Skeletal muscle cell (primary cell): Measurements from ENCODE around the gene MPP3.

Source experiments
- DNase-seq: peaks from one replicate; pipeline ENCODE4 v3.0.0-alpha.2; 2010; ENCODE audit warnings: low read depth
- H3K4me3 ChIP-seq: 2 replicates; pipeline ENCODE4 v1.5.1; 2011; ENCODE audit warnings: low read depth, mild to moderate bottlenecking, control low read depth, low read length, moderate library complexity

Gene MPP3

DNA sequence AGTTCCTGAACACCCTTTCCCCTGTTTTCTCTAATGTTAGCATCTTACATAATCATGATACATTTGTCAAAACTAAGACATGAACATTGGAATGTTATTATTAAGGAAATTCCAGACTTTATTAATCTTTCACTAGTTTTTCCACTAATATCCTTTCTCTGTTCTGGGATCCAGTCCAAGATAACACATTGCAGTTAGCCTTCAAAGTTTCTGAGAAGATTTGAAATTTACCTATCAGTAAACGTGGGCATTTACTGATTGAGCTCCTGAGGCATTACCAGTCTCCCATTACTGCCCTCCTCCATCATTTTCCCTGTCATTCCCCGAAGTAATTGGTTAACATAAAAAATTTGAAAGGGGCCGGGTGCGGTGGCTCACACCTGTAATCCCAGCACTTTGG is 8.3 kb upstream of the MPP3 start:
- H3K4me3 ChIP-seq = no peak overlapping the region
- DNase-seq = no peak

DNA sequence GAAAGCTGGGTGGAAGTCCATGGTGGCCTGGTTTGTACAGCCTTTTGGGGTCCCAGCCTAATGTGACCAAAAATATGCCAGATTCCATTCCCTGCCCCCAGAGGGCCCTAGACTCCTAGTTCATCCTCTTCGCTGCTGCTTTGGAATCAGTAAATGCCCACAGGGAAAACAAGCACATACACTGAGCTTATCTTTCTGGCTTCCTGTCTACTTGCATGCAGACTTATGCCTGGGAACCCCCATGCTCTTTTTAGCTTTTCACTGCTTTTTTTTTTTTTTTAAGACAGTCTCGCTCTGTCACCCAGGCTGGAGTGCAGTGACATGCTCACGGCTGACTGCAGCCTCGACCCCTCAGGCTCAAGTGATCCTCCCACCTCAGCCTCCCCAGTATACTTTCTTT is 7.9 kb upstream of the MPP3 start:
- H3K4me3 ChIP-seq = no peak overlapping the region
- no peak for DNase-seq

DNA sequence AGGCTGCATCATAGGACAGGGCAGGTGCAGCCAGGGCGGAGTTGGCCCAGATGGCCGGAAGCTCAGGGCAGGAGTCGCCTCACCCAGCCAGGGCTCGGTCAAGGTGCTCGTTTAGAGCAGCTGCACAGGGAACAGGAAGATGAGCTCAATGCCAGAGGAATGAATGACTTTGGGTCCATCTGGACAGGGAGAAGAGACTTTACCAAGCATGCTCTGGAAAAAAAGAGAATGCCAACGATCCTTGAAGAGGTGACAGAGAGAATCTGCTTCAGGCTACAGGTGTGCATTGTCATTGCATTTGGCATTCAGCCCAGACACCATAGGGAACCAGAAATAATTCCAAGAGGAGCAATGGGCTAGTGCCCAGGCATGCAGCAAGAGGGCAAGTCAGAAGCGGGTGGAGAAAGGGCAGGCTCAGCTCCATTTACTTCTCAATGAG is 6.7 kb upstream of the MPP3 start:
- H3K4me3 ChIP-seq = no peak overlapping the region
- no peak for DNase-seq

DNA sequence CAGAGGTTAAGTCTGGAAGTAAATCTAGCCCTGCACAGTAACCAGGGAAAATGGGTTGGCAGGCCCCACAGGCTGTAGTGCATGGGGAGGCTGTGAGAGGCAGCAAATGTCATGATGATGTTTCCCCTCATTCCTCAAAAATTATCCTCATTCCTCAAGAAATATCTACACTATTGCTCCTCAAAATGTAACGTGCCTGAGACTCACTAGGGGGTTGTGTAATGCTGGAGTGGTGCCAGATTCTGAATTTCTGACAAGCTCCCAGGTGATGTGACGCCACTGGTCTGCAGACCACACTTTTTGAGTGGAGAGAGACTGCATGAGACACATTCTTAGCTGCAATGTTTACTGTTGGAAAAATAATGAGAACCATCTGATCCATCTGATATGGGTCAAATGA is 1.2 kb upstream of the MPP3 start:
- no peak overlapping the region for H3K4me3 ChIP-seq
- DNase-seq = peak; percentile 28

- H3K4me3 ChIP-seq = peak overlapping the region; percentile 63
- DNase-seq = peak; percentile 12
Measured at GRCh38 chr17:43832168-43832975, 574 bp downstream of the MPP3 start.

DNA sequence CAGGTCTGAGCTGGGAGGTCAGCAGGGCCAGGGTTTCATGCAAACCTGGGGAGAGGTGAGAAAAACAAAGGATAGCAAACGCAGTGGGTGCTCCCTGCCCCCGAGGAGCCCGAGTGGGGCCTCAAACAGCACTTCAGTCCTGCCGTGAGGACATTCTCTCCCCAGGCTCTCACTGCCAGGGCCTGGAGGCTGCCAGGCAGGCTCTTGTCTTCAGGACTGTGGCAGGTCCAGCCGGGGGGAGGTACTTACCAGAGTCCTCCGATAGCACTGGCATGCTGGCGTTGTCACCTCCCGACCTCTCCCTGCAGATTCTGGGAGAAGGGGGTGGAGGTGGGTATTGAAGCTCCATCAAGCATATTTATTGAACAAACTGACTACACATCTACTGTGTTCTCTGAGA is 1.3 kb downstream of the MPP3 start:
- H3K4me3 ChIP-seq = no peak overlapping the region
- no peak for DNase-seq

- no peak for DNase-seq
- H3K4me3 ChIP-seq = no peak overlapping the region
Measured at GRCh38 chr17:43830510-43831140, 2.3 kb downstream of the MPP3 start.

- no peak overlapping the region for H3K4me3 ChIP-seq
- DNase-seq = no peak
Measured at GRCh38 chr17:43829738-43830137, 3.2 kb downstream of the MPP3 start.

GRCh38 chr17:43827596-43827995 is 5.3 kb downstream of the MPP3 start:
- no peak for DNase-seq

GRCh38 chr17:43826206-43826605 is 6.7 kb downstream of the MPP3 start:
- no peak for DNase-seq
- H3K4me3 ChIP-seq = no peak overlapping the region

More at GRCh38 chr17:43827596-43827995, 5.3 kb downstream of the MPP3 start:
- H3K4me3 ChIP-seq = no peak overlapping the region

DNA sequence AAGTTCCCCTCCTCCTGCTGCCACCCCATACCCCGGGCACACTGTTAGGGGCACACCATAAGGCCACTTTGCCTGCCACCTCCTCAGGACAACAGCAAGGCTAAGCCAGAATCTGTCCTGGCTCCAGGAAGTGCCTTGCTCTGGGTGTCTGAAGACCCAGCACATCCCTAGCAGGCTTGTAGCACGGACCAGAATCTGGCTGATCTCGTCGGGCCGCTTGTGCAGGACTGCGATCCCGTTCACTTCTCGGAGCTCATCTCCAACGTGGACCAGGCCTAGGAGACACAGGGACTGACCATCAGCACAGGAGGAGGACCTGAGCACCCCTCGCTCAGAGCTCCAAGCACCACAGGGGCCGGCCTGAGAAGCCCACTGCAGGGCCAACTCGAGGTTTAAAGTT is 7.4 kb downstream of the MPP3 start:
- no peak for DNase-seq
- no peak overlapping the region for H3K4me3 ChIP-seq

- H3K4me3 ChIP-seq = no peak overlapping the region
- no peak for DNase-seq
Measured at GRCh38 chr17:43823350-43824084, 9.4 kb downstream of the MPP3 start.

DNA sequence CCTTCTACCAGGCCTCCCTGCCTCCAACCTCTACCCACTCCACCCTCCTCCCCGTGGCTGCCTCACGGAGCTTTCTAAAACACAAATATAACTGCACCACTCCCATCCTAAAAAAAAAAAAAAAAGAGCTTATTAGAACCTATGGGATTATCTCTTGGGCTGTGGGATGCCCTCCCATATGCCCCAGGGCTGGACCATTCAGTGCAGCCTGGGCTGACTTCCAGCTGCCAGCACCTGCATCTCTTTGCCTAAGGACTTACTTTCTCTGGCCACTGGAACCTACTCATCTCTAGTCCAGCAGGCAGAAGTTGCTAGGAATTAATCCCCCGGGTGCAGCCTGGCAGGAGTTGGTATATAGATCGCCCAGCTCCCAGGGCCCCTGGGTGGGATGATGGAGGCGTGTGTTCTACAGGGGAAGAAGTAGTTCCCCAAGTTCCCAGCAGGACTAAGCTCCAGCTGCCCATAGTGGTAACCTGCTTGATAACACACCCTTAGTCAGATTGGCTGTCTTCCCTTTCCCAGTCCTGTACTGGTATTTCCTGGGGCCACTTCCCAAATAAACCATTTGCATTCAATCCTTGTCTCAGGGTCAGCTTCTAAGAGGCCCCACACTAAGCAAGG is 10.3 kb downstream of the MPP3 start:
- no peak for DNase-seq
- no peak overlapping the region for H3K4me3 ChIP-seq

- DNase-seq = no peak
- H3K4me3 ChIP-seq = no peak overlapping the region
Measured at GRCh38 chr17:43820759-43821158, 12.2 kb downstream of the MPP3 start.

- DNase-seq = no peak
- H3K4me3 ChIP-seq = no peak overlapping the region
Measured at GRCh38 chr17:43818966-43819365, 14.0 kb downstream of the MPP3 start.

DNA sequence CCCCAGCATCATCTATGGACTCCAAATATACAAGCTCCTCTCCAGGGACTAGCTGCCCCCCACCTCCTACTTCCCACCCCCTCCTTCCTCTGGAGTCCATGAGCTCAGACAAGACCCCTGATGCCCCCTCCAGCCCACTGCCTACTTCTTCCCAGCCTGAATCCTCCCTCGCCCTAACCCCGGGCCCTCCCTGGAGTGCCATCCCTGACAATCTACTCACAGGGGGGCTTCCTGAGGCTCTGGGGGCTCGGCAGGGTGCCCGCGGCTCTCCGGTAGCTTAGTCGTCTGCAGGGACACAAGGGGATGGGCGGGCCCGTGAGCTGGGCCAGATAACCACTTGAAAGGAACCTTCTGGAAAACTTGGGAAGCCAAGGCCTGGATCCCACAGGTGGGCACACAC is 15.1 kb downstream of the MPP3 start:
- DNase-seq = no peak
- no peak overlapping the region for H3K4me3 ChIP-seq

DNA sequence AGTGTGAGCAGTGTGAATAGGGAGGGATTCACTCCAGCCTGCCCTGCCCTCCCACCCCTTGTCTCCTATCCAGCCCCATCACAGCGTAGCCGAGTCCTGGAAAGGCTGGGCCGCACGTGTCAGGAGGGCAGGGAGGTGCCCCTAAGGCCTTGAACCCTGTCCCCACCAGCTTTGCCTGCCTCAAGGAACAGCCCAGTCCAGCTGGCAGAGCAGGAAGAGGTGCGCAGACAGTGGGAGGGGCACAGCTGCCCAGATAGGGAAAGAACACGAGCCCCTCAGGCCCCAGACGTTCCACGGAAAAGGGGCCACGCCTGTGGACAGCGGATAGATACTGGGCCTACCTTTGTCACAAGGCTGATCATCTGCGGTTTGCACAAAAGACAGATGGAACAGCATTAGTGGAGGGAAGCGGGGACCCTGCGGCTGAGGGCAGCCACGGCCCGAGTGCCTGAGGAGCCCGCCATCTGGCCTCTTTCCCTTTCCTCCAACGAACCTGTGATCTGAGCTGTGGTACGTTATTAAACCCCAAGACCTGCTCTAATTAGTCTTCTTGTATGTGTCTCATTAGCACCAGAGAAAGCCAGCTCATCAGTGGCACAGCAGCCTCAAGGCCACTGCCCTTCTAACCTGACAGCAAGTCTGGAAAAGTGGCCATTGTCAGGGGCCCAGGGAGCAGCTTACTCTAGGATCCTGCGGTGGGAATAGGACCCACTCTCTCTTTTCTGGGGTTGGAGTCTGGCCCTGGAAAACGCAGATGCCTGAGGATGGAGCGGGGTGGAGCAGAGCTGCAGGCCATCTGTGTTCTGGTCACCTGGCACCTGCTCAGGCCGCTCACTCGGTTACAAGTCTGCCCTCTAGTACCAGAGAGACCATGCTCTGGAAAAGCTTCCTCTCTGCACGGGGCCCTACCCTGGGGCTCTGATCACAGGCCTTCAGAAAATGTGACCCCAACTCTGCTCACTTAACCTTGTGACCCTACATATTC is 16.3 kb downstream of the MPP3 start:
- DNase-seq = no peak

GRCh38 chr17:43814714-43815113 is 18.2 kb downstream of the MPP3 start:
- no peak overlapping the region for H3K4me3 ChIP-seq
- DNase-seq = peak; percentile 40

More for the DNA sequence above, 16.3 kb downstream of the MPP3 start:
- H3K4me3 ChIP-seq = no peak overlapping the region

DNA sequence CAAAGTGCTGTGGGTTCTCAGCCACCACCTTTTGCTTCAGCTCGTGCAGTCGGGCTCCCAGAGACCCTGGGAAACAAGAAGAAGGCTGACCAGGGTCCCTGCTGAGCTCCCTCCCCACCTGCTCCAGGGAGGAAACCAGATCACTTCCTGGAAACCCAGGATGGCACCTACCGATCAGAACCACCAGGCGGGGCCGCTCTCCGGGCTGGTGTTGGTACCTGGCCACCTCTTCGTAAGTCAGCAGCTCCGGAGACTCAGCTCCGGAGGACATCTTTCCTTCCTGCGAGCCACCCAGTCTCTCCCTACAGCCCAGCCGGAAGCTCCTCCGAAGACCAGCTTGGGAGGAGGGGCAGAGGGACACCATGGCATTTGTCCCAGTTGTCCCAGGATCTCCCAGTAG is 18.9 kb downstream of the MPP3 start:
- no peak for DNase-seq
- no peak overlapping the region for H3K4me3 ChIP-seq
